ENCODE measurements around the gene CR1. TPM values are rescaled to one million over a fixed set of nuclear protein-coding genes. Genes with fewer than 3 reads are reported as not detected.

Gene CR1
- total RNA-seq, result 10 to 100 TPM; 10.9 to 12.2 TPM

DNA sequence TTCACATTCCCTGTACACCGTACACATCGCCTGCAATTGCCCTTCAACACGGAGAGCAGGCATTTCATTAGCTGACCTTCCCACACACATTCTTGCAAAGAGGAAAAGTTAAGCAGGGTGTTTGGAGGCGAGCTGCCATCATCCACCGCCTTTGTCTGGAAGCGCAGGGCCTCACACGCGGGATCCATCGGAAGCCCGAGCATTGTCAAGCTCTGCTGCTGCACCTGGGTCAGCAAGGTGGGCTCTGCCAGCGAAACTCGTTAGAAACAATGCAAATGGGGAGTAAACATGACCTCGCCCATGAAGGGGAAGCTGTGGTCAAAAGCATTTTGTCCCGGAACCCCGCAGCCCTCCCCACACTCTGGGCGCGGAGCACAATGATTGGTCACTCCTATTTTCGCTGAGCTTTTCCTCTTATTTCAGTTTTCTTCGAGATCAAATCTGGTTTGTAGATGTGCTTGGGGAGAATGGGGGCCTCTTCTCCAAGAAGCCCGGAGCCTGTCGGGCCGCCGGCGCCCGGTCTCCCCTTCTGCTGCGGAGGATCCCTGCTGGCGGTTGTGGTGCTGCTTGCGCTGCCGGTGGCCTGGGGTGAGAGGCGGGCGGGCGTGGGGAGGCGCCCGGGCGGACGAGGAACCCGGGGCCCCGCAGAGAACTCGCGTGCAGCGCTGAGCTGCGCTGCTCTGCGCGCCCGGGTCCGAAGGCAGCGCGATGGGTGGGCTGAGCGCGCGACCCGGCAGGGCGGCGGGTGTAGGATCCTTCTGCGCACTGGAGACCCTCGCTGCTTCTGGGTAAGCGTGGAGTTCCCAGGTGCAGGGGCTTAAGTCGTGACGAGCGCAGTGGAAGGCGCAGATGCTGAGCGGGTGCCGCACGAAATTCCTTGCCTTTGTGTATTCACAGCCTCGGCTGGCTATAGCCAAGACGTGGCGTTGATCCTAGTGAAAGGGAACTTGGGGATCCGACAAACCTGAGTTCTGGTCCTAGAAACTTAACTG, at the start of gene CR1:
CR1 (plus strand) TSS at position 357 of the 992 bp plus-strand sequence; CDS start at position 468, 111 bp downstream.
- peak; percentile 75 for ATAC-seq (ENCODE audit: low read depth)
- Mint-ChIP-seq H3K9me3 (no peaks in the 10 kb centered on the region), H3K4me1 (peaks cover 10% of the 10 kb centered on the region), H3K36me3 (no peaks in the 10 kb centered on the region), H3K27ac (no peak within 1 kb of the TSS), H3K4me3 (peak within 1 kb of the TSS; percentile 78), H3K27me3 (peaks cover 23% of the 10 kb centered on the region)
- peak; percentile 61 for DNase-seq
- POLR2A ChIA-PET, result no interaction called here

DNA sequence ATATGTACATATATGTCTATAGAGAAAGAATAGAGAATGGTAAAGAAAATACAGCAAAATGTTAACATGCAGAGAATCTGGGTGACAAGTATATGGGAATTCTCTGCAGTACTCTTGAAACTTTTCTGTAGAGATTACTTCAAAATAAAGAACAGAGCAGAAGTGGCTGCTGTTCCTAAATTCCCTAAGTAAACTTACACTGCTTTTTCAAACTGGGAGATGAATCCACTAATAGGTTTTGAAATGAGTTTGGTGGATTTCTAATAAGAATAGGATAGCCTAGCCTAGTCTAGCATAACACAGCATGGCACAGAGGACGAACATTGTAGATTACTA, 42.3 kb upstream of the CR1 start:
- H3K9me3 Mint-ChIP-seq, result no peaks in the 10 kb centered on the region
- DNase-seq, result no peak
- H3K4me3 Mint-ChIP-seq, result peak overlapping the region; percentile 54
- peaks cover 43% of the 10 kb centered on the region for H3K27me3 Mint-ChIP-seq
- no peak overlapping the region for H3K27ac Mint-ChIP-seq
- H3K36me3 Mint-ChIP-seq, result no peaks in the 10 kb centered on the region
- POLR2A ChIA-PET, result no interaction called here
- ATAC-seq (ENCODE audit: low read depth), result no peak
- peaks cover 7% of the 10 kb centered on the region for H3K4me1 Mint-ChIP-seq

DNA sequence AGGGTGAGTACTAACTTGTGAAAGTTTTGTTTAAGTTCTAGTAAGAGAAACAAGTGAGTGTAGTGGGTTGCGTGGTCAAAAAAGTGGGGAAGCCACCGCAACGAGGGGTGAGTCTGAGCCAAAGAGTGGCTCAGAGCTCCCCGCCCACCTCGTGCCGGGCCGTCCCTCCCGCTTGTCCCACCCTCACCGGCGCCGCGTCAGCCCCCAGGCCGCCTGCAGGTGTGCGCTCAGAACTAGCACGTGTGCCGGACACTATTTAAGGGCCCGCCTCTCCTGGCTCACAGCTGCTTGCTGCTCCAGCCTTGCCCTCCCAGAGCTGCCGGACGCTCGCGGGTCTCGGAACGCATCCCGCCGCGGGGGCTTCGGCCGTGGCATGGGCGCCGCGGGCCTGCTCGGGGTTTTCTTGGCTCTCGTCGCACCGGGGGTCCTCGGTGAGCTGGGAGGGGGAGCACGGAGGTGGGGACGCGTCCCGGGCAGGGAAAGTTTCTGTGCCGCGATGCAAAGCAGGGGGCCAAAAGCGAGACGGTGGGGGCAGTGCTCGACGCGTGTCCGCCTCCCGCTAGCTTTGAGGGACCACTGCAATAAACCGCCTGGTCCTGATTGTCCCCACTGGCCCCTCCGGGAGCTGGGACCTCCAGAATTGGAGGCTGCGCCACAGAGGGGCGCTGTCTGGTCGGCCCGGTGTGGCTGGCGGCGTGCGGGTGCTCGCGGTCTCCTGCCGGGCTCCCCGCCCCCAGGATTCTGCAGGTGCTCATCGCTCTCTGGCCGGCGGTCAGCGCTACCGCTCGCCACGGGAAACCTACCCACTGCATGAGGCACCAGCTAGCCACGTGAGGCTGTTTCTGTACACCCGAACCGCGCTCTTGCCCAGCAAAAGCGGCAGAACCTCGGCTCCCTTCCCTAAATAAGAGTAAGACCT, 41.7 kb upstream of the CR1 start, which contains the start of gene CR2:
CR2 (plus strand) TSS at position 283 of the 919 bp plus-strand sequence; CDS start at position 374, 91 bp downstream.
- peaks cover 43% of the 10 kb centered on the region for H3K27me3 Mint-ChIP-seq
- peak within 1 kb of the TSS; percentile 56 for H3K4me3 Mint-ChIP-seq
- ATAC-seq (ENCODE audit: low read depth) (peak; percentile 77), DNase-seq (peak; percentile 54)
- peaks cover 7% of the 10 kb centered on the region for H3K4me1 Mint-ChIP-seq
- H3K9me3 Mint-ChIP-seq, result no peaks in the 10 kb centered on the region
- H3K27ac Mint-ChIP-seq, result no peak within 1 kb of the TSS
- POLR2A ChIA-PET, result no interaction called here
- no peaks in the 10 kb centered on the region for H3K36me3 Mint-ChIP-seq

DNA sequence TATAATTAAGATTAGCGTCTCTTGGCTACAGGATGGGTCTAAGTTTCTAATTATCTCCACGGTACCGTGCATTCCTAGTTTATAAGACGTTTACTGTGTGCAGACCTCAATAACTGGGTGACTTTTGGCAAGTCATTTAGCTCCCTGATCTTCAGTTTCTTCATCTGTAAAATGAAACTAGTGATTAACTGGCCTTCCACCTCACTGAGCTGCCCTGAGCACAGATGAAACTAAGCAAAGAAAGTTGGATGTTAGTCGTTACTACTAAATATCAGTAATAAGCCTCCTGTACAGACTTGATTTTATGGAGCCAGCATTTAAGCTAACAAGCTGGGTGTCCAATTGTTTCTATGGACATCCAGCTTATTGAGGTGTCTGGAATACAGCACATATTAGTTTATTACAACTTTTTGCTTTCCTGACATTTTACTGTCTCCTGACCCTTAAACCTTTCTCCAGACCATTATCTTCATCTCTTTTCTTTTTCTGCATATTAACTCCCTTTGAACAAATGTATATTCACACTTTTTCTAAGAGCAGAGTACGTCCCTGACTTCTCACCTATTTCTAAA, 40.7 kb upstream of the CR1 start:
- no peaks in the 10 kb centered on the region for H3K36me3 Mint-ChIP-seq
- no peak for ATAC-seq (ENCODE audit: low read depth)
- POLR2A ChIA-PET, result interaction anchor here (0.6 kb wide), 1 partner anchor 574 kb away, joined by 6 read pairs; no protein-coding TSS in a partner anchor
- peaks cover 35% of the 10 kb centered on the region for H3K27me3 Mint-ChIP-seq
- no peak for DNase-seq
- peak overlapping the region; percentile 56 for H3K4me3 Mint-ChIP-seq
- peaks cover 14% of the 10 kb centered on the region for H3K4me1 Mint-ChIP-seq
- no peaks in the 10 kb centered on the region for H3K9me3 Mint-ChIP-seq
- H3K27ac Mint-ChIP-seq, result no peak overlapping the region

DNA sequence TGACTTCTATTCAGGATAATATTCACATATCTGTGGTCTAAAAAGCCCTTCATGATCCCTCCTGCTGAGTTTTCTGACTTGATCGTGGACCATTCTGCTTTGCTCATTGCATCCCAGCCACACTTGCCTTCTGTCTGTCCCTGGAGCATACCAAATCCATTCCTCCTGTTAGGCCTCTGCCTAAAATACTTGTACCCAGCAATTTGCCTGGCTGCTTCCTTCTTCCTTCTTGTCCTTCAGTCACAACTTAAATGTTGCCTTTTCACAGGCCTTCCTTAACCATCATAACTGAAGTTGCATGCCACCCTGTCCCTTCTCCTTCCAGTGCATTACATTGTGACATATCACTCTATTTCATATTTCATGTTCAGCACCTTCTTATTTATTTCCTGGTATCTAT, 37.5 kb upstream of the CR1 start:
- DNase-seq (no peak), ATAC-seq (ENCODE audit: low read depth) (no peak)
- POLR2A ChIA-PET, result interaction anchor here (1.2 kb wide), 1 partner anchor 122 kb away, joined by 3 read pairs; no protein-coding TSS in a partner anchor
- H3K27me3 Mint-ChIP-seq, result peaks cover 12% of the 10 kb centered on the region
- H3K36me3 Mint-ChIP-seq, result no peaks in the 10 kb centered on the region
- peaks cover 20% of the 10 kb centered on the region for H3K4me1 Mint-ChIP-seq
- no peak overlapping the region for H3K4me3 Mint-ChIP-seq
- no peak overlapping the region for H3K27ac Mint-ChIP-seq
- H3K9me3 Mint-ChIP-seq, result peaks cover under 1% of the 10 kb centered on the region

DNA sequence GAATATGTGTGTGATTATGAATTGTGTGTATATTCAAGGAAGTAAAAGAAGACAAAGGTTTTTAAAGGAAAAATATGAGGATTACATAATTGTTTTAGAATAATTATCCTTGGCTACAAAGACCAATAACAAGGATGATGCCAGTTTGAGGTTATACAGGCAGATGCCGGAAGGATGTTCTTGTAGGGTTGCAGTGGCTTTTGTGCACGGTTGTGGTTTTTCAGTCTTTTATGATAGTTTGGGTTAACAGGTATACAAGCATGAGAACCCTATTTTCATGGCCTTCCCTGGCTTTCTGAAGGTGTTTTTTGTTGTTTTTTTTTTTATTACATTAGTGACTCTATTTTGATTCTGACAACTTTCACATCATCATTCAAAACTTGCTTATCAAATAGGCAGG, 36.9 kb upstream of the CR1 start:
- peaks cover 3% of the 10 kb centered on the region for H3K9me3 Mint-ChIP-seq
- H3K27me3 Mint-ChIP-seq, result peaks cover 12% of the 10 kb centered on the region
- ATAC-seq (ENCODE audit: low read depth) (peak; percentile 59), DNase-seq (no peak)
- POLR2A ChIA-PET, result no interaction called here
- H3K27ac Mint-ChIP-seq, result no peak overlapping the region
- H3K4me1 Mint-ChIP-seq, result peaks cover 22% of the 10 kb centered on the region
- H3K4me3 Mint-ChIP-seq, result no peak overlapping the region
- H3K36me3 Mint-ChIP-seq, result peaks cover 2% of the 10 kb centered on the region

DNA sequence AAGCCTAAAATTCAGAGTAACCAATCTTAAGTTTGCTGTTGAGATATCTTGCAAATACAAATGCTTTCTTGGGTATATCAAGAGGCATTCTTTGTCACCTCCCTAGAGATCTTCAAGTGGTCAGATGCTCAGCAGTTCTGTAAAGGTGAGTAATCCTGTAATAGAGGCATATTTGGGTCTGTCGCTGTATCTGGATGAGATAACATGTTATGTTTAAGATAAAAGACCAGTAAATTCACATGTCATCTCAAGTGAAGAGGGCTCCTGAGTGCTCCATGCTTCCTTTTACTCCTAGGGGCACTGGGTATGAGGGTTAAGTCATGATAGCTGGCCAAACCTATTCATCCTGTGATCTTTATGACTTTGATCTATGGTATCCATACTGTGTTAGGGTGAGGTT, 34.3 kb upstream of the CR1 start:
- H3K9me3 Mint-ChIP-seq, result peaks cover 5% of the 10 kb centered on the region
- DNase-seq (no peak), ATAC-seq (ENCODE audit: low read depth) (no peak)
- no peak overlapping the region for H3K4me3 Mint-ChIP-seq
- peaks cover 22% of the 10 kb centered on the region for H3K4me1 Mint-ChIP-seq
- POLR2A ChIA-PET, result interaction anchor here (1.3 kb wide), 1 partner anchor 140 kb away, joined by 3 read pairs; the partner anchor contains the start of gene CD55
- H3K27ac Mint-ChIP-seq, result no peak overlapping the region
- H3K36me3 Mint-ChIP-seq, result peaks cover 5% of the 10 kb centered on the region
- H3K27me3 Mint-ChIP-seq, result no peaks in the 10 kb centered on the region

DNA sequence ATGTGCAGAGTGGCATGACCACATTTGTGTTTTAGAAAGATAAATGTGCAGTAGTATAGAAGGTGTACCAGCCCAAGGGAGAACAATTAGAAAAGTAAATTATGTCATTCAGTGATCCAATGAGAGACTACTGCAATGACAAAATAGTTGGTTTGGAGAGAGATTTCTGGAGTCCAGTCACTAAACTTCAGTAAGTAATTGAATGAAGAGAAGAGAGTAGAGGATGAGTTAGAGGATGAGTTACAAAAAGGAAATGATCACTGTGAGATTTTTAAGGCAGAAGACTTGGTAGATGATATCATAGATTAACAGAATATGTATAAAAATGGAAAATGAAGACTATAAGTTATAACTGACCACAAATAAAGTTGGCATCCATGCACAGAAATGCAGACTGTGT, 33.4 kb upstream of the CR1 start:
- no peaks in the 10 kb centered on the region for H3K27me3 Mint-ChIP-seq
- peaks cover 22% of the 10 kb centered on the region for H3K4me1 Mint-ChIP-seq
- POLR2A ChIA-PET, result no interaction called here
- ATAC-seq (ENCODE audit: low read depth) (no peak), DNase-seq (no peak)
- no peak overlapping the region for H3K4me3 Mint-ChIP-seq
- peaks cover 5% of the 10 kb centered on the region for H3K36me3 Mint-ChIP-seq
- H3K9me3 Mint-ChIP-seq, result peaks cover 5% of the 10 kb centered on the region
- H3K27ac Mint-ChIP-seq, result no peak overlapping the region

DNA sequence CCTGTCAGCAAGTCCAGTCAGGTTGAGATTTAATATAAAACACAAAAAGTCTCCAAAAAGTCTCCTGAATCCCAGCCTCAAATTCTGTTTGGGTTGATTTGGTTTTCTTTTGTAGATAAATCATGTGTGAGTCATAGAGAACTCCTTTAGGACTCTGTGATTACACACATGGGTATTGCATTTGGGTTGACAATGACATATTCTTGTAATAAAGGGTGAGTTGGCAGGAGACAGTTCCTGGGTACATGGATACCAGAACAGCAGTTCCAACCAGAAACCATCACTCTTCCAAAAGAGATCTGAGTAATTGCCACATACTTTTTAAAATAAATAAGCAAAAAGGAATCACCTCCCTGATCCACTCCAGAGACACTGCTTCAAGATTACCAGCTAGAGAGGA, 32.9 kb upstream of the CR1 start:
- Mint-ChIP-seq H3K27me3 (no peaks in the 10 kb centered on the region), H3K9me3 (peaks cover 5% of the 10 kb centered on the region), H3K36me3 (peaks cover 5% of the 10 kb centered on the region), H3K4me1 (peaks cover 22% of the 10 kb centered on the region), H3K4me3 (no peak overlapping the region), H3K27ac (no peak overlapping the region)
- POLR2A ChIA-PET, result no interaction called here
- no peak for ATAC-seq (ENCODE audit: low read depth)
- DNase-seq, result no peak

DNA sequence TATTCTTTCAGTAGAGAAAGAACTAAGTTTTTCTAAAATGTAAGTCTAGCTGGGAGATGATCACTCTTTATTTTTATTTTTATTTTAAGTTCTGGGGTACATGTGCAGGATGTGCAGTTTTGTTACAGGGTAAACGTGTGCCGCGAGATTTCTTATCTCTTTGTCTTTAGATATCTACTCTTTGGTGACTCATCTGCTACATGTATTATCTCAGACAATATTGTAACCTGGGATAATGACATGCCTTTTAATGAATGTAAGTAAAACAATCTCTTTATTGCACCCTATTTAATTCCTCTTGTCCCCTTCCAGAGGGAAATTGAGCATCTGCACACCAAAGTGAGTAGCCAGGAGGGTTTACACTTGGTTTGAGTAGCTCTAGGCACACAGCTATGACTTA, 32.4 kb upstream of the CR1 start:
- POLR2A ChIA-PET, result no interaction called here
- ATAC-seq (ENCODE audit: low read depth), result no peak
- Mint-ChIP-seq H3K4me3 (no peak overlapping the region), H3K4me1 (peaks cover 22% of the 10 kb centered on the region), H3K27ac (no peak overlapping the region), H3K9me3 (peaks cover 5% of the 10 kb centered on the region), H3K36me3 (peaks cover 5% of the 10 kb centered on the region), H3K27me3 (no peaks in the 10 kb centered on the region)
- DNase-seq, result no peak

DNA sequence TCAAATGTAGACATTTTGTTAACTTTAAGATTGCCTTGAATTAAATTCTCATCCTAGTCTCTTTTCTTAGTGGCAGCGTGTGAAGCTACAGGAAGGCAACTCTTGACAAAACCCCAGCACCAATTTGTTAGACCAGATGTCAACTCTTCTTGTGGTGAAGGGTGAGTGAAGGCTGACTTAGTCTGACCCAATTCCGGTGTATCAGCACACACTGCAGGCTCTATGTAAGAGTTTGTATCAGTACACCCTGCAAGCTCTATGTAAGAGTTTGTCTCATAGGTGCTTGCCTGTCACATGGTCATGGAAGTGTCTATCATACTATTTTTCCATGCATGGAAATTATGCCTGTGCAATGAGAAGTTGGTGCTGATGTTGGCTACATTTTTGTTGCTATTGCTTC, 25.0 kb upstream of the CR1 start:
- ATAC-seq (ENCODE audit: low read depth), result peak; percentile 99
- POLR2A ChIA-PET, result no interaction called here
- DNase-seq, result no peak
- H3K27ac Mint-ChIP-seq, result peak overlapping the region; percentile 49
- no peaks in the 10 kb centered on the region for H3K36me3 Mint-ChIP-seq
- H3K4me1 Mint-ChIP-seq, result peaks cover 14% of the 10 kb centered on the region
- H3K9me3 Mint-ChIP-seq, result no peaks in the 10 kb centered on the region
- H3K27me3 Mint-ChIP-seq, result no peaks in the 10 kb centered on the region
- no peak overlapping the region for H3K4me3 Mint-ChIP-seq

DNA sequence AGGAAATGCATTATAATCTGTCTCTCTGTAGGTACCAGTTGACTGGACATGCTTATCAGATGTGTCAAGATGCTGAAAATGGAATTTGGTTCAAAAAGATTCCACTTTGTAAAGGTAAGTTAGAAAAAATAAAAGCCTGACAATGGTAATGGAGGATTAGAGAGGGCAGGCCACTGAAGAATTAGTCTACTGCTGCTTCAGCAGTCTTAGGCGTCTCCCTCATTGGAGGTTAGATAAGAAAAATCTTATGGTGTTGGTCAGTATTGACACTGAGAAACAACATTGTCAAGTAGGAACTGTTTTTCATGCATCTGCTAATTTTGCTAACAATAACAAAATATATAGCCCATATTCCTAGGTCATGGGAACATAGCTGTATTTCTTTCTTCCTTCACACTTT, 21.7 kb upstream of the CR1 start:
- DNase-seq (no peak), ATAC-seq (ENCODE audit: low read depth) (no peak)
- no peak overlapping the region for H3K4me3 Mint-ChIP-seq
- no peaks in the 10 kb centered on the region for H3K27me3 Mint-ChIP-seq
- POLR2A ChIA-PET, result no interaction called here
- H3K36me3 Mint-ChIP-seq, result no peaks in the 10 kb centered on the region
- H3K27ac Mint-ChIP-seq, result no peak overlapping the region
- peaks cover 11% of the 10 kb centered on the region for H3K4me1 Mint-ChIP-seq
- H3K9me3 Mint-ChIP-seq, result peaks cover 2% of the 10 kb centered on the region

DNA sequence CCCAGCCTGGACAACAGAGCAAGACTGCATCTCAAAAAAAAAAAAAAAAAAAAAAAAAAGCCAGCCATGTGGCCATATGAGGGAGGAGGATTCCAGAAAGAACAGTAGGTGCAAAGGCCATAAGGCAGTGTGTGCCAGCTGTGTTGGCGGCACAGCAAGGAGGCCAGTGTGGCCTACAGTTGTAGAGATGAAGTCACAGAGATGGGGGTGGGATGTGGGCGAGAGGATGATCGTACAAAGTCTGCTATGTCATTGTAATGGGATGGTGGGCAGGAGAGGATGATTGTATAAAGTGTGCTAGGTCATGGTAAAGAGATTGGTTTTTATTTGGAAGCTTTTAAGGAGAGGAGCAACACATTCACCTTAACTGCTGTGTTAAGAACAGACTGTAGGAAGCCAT, 9.8 kb upstream of the CR1 start:
- DNase-seq, result no peak
- peaks cover 4% of the 10 kb centered on the region for H3K27me3 Mint-ChIP-seq
- H3K36me3 Mint-ChIP-seq, result no peaks in the 10 kb centered on the region
- POLR2A ChIA-PET, result interaction anchor here (0.6 kb wide), 1 partner anchor 57 kb away, joined by 6 read pairs; no protein-coding TSS in a partner anchor
- ATAC-seq (ENCODE audit: low read depth), result no peak
- no peaks in the 10 kb centered on the region for H3K4me1 Mint-ChIP-seq
- H3K4me3 Mint-ChIP-seq, result no peak overlapping the region
- H3K9me3 Mint-ChIP-seq, result no peaks in the 10 kb centered on the region
- no peak overlapping the region for H3K27ac Mint-ChIP-seq
